Osteoblast (primary cell): Measurements from ENCODE around the gene TRAK1. TPM values are rescaled to one million over a fixed set of nuclear protein-coding genes. Genes with fewer than 3 reads are reported as not detected.

Source experiments
- DNase-seq: peaks from one replicate; pipeline ENCODE4 v3.0.0; 2011; ENCODE audit warnings: low spot score, mixed read lengths; ENCODE audit not compliant: insufficient read length; ENCODE audit errors: missing footprints
- H2AFZ ChIP-seq: 2 replicates; pipeline ENCODE4 v1.6.0; 2011; ENCODE audit warnings: mild to moderate bottlenecking, low read length
- H3K27ac ChIP-seq: 2 replicates; pipeline ENCODE4 v1.5.1; 2011; ENCODE audit warnings: mild to moderate bottlenecking, low read depth, low read length, moderate library complexity
- H3K27me3 ChIP-seq: 2 replicates; pipeline ENCODE4 v1.6.0; 2012; ENCODE audit warnings: mild to moderate bottlenecking, control low read depth, inconsistent platforms, low read length, moderate library complexity; ENCODE audit not compliant: insufficient read depth
- H3K36me3 ChIP-seq: 2 replicates; pipeline ENCODE4 v1.5.1; 2011; ENCODE audit warnings: mild to moderate bottlenecking, low read length, control low read depth, moderate library complexity; ENCODE audit not compliant: insufficient read depth
- H3K4me1 ChIP-seq: 2 replicates; pipeline ENCODE4 v1.5.1; 2011; ENCODE audit warnings: mild to moderate bottlenecking, low read length, control low read depth, moderate library complexity; ENCODE audit not compliant: insufficient read depth
- H3K4me2 ChIP-seq: 2 replicates; pipeline ENCODE4 v1.6.0; 2011; ENCODE audit warnings: mild to moderate bottlenecking, low read length; ENCODE audit not compliant: insufficient read depth
- H3K4me3 ChIP-seq: fragments of 200-600 bp; sonication (generic); 3 replicates; pipeline ENCODE4 v1.5.1; 2012; ENCODE audit warnings: mild to moderate bottlenecking, low read length, inconsistent platforms; ENCODE audit not compliant: insufficient read depth
- H3K79me2 ChIP-seq: 2 replicates; pipeline ENCODE4 v1.6.0; 2012; ENCODE audit warnings: mild to moderate bottlenecking, low read length, control low read depth, inconsistent platforms; ENCODE audit not compliant: insufficient read depth
- H3K9me3 ChIP-seq: 2 replicates; pipeline ENCODE4 v1.5.1; 2011; ENCODE audit warnings: low read depth, low read length, control low read depth
- H4K20me1 ChIP-seq: 2 replicates; pipeline ENCODE4 v1.6.0; 2012; ENCODE audit warnings: mild to moderate bottlenecking, low read length, control low read depth; ENCODE audit not compliant: insufficient read depth
- CTCF ChIP-seq: IDR thresholded peaks from 2 replicates; pipeline ENCODE4 v1.5.1; 2011; ENCODE audit warnings: mild to moderate bottlenecking, low read depth, low read length, moderate library complexity; ENCODE audit errors: extremely low read depth
- total RNA-seq: library from RNA; depleted of rRNA; stranded (reverse); fragments of >200 nt; gene quantifications from 2 replicates; pipeline ENCODE4 v1.2.3, GENCODE V29; 2012

TRAK1 gene
- total RNA-seq, 1 donor = 60.4 TPM

GRCh38 chr3:42159706-42160472, 68.7 kb downstream of the TRAK1 start:
- no peak overlapping the region for H2AFZ ChIP-seq
- no peak for TF ChIP-seq CTCF
- H3K4me1 ChIP-seq = peaks cover 23% of the 10 kb centered on the region
- H3K79me2 ChIP-seq = peaks cover 51% of the 10 kb centered on the region
- no peaks in the 10 kb centered on the region for H3K27me3 ChIP-seq
- H3K27ac ChIP-seq = peak overlapping the region; percentile 29
- DNase-seq = peak; percentile 79
- H3K9me3 ChIP-seq = no peaks in the 10 kb centered on the region
- no peaks in the 10 kb centered on the region for H3K36me3 ChIP-seq
- peak overlapping the region; percentile 43 for H3K4me2 ChIP-seq
- H4K20me1 ChIP-seq = peaks cover 39% of the 10 kb centered on the region
- H3K4me3 ChIP-seq = peak overlapping the region; percentile 7

GRCh38 chr3:42161050-42161935, 70.1 kb downstream of the TRAK1 start:
- peak overlapping the region; percentile 8 for H3K4me2 ChIP-seq
- H4K20me1 ChIP-seq = peaks cover 39% of the 10 kb centered on the region

GRCh38 chr3:42162462-42162861, 71.3 kb downstream of the TRAK1 start:
- Histone ChIP-seq H4K20me1 (peaks cover 50% of the 10 kb centered on the region), H2AFZ (no peak overlapping the region), H3K9me3 (no peaks in the 10 kb centered on the region), H3K4me1 (peaks cover 23% of the 10 kb centered on the region), H3K36me3 (no peaks in the 10 kb centered on the region), H3K4me3 (no peak overlapping the region), H3K27ac (no peak overlapping the region), H3K4me2 (no peak overlapping the region), H3K27me3 (no peaks in the 10 kb centered on the region), H3K79me2 (peaks cover 64% of the 10 kb centered on the region)
- no peak for TF ChIP-seq CTCF
- no peak for DNase-seq

More at GRCh38 chr3:42161050-42161935, 70.1 kb downstream of the TRAK1 start:
- no peak overlapping the region for H3K4me3 ChIP-seq
- TF ChIP-seq CTCF = no peak
- no peaks in the 10 kb centered on the region for H3K9me3 ChIP-seq
- peak; percentile 82 for DNase-seq
- H3K79me2 ChIP-seq = peaks cover 53% of the 10 kb centered on the region
- H3K27me3 ChIP-seq = no peaks in the 10 kb centered on the region
- peaks cover 23% of the 10 kb centered on the region for H3K4me1 ChIP-seq
- H3K27ac ChIP-seq = peak overlapping the region; percentile 29
- H2AFZ ChIP-seq = no peak overlapping the region
- H3K36me3 ChIP-seq = no peaks in the 10 kb centered on the region
